WTC11 (cell line): ENCODE measurements around the gene EXOC4. TPM values are rescaled to one million over a fixed set of nuclear protein-coding genes. Genes with fewer than 3 reads are reported as not detected.

ENCODE experiments used
- ATAC-seq: fragments of 200-7000 bp; cut with Tn5 transposase; 2 replicates; pipeline ENCODE4 v1.10.0; 2021; ENCODE audit warnings: mild to moderate bottlenecking, moderate library complexity
- CTCF ChIA-PET: fragments of 300-600 bp; sonication (Branson Sonifier 250); formaldehyde crosslinking; loops from one replicate; lab custom pipeline; 2021; ENCODE audit warnings: antibody characterized with exemption; lab: Charles Lee
- POLR2A ChIA-PET: fragments of 350-600 bp; sonication (Branson Sonifier 250); formaldehyde crosslinking; loops from one replicate; lab custom pipeline; 2021; ENCODE audit warnings: antibody characterized with exemption; lab: Charles Lee
- DNase-seq: peaks from one replicate; pipeline ENCODE4 v3.0.0; 2021; ENCODE audit warnings: low spot score
- H3K27ac Mint-ChIP-seq: 2 replicates; pipeline ENCODE4 v1.8.0; 2021; ENCODE audit warnings: mixed read lengths
- H3K27me3 Mint-ChIP-seq: 2 replicates; pipeline ENCODE4 v1.8.0; 2021; ENCODE audit warnings: low read depth, mild to moderate bottlenecking, moderate library complexity, mixed read lengths
- H3K36me3 Mint-ChIP-seq: 2 replicates; pipeline ENCODE4 v1.8.0; 2021; ENCODE audit warnings: mixed read lengths
- H3K4me1 Mint-ChIP-seq: 2 replicates; pipeline ENCODE4 v1.8.0; 2022; ENCODE audit warnings: mixed read lengths
- H3K4me3 Mint-ChIP-seq: 2 replicates; pipeline ENCODE4 v1.8.0; 2021; ENCODE audit warnings: mild to moderate bottlenecking, moderate library complexity, mixed read lengths
- H3K9me3 Mint-ChIP-seq: 2 replicates; pipeline ENCODE4 v1.8.0; 2021; ENCODE audit warnings: mixed read lengths
- AFF4 ChIP-seq: sonication (generic); formaldehyde crosslinking; IDR thresholded peaks from 2 replicates; pipeline ENCODE4 v1.8.1; 2023; ENCODE audit warnings: mild to moderate bottlenecking, missing genetic modification reagents, borderline replicate concordance
- ETV6 ChIP-seq: sonication (generic); formaldehyde crosslinking; IDR thresholded peaks from 2 replicates; pipeline ENCODE4 v1.8.1; 2022; ENCODE audit warnings: mild to moderate bottlenecking, missing genetic modification reagents
- FOXJ3 ChIP-seq: sonication (generic); formaldehyde crosslinking; IDR thresholded peaks from 2 replicates; pipeline ENCODE4 v1.9.0; 2021; ENCODE audit warnings: missing genetic modification reagents, mild to moderate bottlenecking, borderline replicate concordance
- FOXP1 ChIP-seq: sonication (generic); formaldehyde crosslinking; IDR thresholded peaks from 2 replicates; pipeline ENCODE4 v1.8.0; 2022; ENCODE audit warnings: missing genetic modification reagents, mild to moderate bottlenecking, moderate library complexity, borderline replicate concordance
- JUN ChIP-seq: sonication (generic); formaldehyde crosslinking; IDR thresholded peaks from 2 replicates; pipeline ENCODE4 v1.8.0; 2023; ENCODE audit warnings: mild to moderate bottlenecking, missing genetic modification reagents
- NFYB ChIP-seq: sonication (generic); formaldehyde crosslinking; conservative IDR thresholded peaks from 2 replicates; pipeline ENCODE4 v1.8.0; 2022; ENCODE audit warnings: low read depth, missing genetic modification reagents
- NR2C2 ChIP-seq: sonication (generic); formaldehyde crosslinking; IDR thresholded peaks from 2 replicates; pipeline ENCODE4 v1.8.0; 2022; ENCODE audit warnings: mild to moderate bottlenecking, missing genetic modification reagents
- RORB ChIP-seq: fragments of 250-450 bp; sonication (Bioruptor Pico); IDR thresholded peaks from 2 replicates; pipeline ENCODE4 v1.9.0; 2021; ENCODE audit warnings: mild to moderate bottlenecking
- SMAD4 ChIP-seq: sonication (generic); formaldehyde crosslinking; IDR thresholded peaks from 2 replicates; pipeline ENCODE4 v1.8.0; 2022; ENCODE audit warnings: mild to moderate bottlenecking, missing genetic modification reagents
- SOX15 ChIP-seq: fragments of 250-450 bp; sonication (Bioruptor Pico); IDR thresholded peaks from 2 replicates; pipeline ENCODE4 v1.9.0; 2021; ENCODE audit warnings: mild to moderate bottlenecking
- SP1 ChIP-seq: sonication (generic); formaldehyde crosslinking; conservative IDR thresholded peaks from 2 replicates; pipeline ENCODE4 v1.8.1; 2022; ENCODE audit warnings: missing genetic modification reagents
- TCF7 ChIP-seq: sonication (generic); formaldehyde crosslinking; IDR thresholded peaks from 2 replicates; pipeline ENCODE4 v1.8.0; 2022; ENCODE audit warnings: mild to moderate bottlenecking, low read depth, missing genetic modification reagents, moderate library complexity
- TEAD1 ChIP-seq: sonication (generic); formaldehyde crosslinking; IDR thresholded peaks from 2 replicates; pipeline ENCODE4 v1.8.0; 2022; ENCODE audit warnings: mild to moderate bottlenecking, missing genetic modification reagents
- TEAD4 ChIP-seq: sonication (generic); formaldehyde crosslinking; IDR thresholded peaks from 2 replicates; pipeline ENCODE4 v1.8.0; 2022; ENCODE audit warnings: mild to moderate bottlenecking, missing genetic modification reagents
- ZMAT4 ChIP-seq: fragments of 250-450 bp; sonication (Bioruptor Pico); IDR thresholded peaks from 2 replicates; pipeline ENCODE4 v1.9.0; 2021; ENCODE audit warnings: mild to moderate bottlenecking
- ZNF121 ChIP-seq: sonication (generic); formaldehyde crosslinking; IDR thresholded peaks from 2 replicates; pipeline ENCODE4 v1.8.0; 2023; ENCODE audit warnings: missing genetic modification reagents
- ZNF423 ChIP-seq: fragments of 250-450 bp; sonication (Bioruptor Pico); IDR thresholded peaks from 2 replicates; pipeline ENCODE4 v2.1.2; 2022; ENCODE audit warnings: mild to moderate bottlenecking, moderate library complexity
- ZNF671 ChIP-seq: fragments of 250-450 bp; sonication (Bioruptor Pico); IDR thresholded peaks from 2 replicates; pipeline ENCODE4 v1.8.0; 2021; ENCODE audit warnings: mild to moderate bottlenecking
- total RNA-seq: library from RNA; stranded (reverse); gene quantifications from 3 replicates; pipeline ENCODE4 v1.2.3, GENCODE V29; 2021
- TF ChIP-seq, protein P1 (sequence below): sonication (generic); formaldehyde crosslinking; IDR thresholded peaks from 2 replicates; pipeline ENCODE4 v1.8.1; 2023; ENCODE audit warnings: mild to moderate bottlenecking, missing genetic modification reagents
- TF ChIP-seq, protein P2 (sequence below): sonication (generic); formaldehyde crosslinking; IDR thresholded peaks from 2 replicates; pipeline ENCODE4 v1.8.0; 2022; ENCODE audit warnings: mild to moderate bottlenecking, missing genetic modification reagents
- TF ChIP-seq, protein P3 (sequence below): sonication (generic); formaldehyde crosslinking; IDR thresholded peaks from 2 replicates; pipeline ENCODE4 v1.8.0; 2022; ENCODE audit warnings: mild to moderate bottlenecking, missing genetic modification reagents
- TF ChIP-seq, protein P4 (sequence below): sonication (generic); formaldehyde crosslinking; IDR thresholded peaks from 2 replicates; pipeline ENCODE4 v1.8.1; 2023; ENCODE audit warnings: mild to moderate bottlenecking, missing genetic modification reagents
- TF ChIP-seq, protein P5 (sequence below): sonication (generic); formaldehyde crosslinking; IDR thresholded peaks from 2 replicates; pipeline ENCODE4 v1.8.0; 2022; ENCODE audit warnings: mild to moderate bottlenecking, missing genetic modification reagents

The EXOC4 gene
- total RNA-seq, 1 experiment from 2014 or later = 62.0 TPM

DNA sequence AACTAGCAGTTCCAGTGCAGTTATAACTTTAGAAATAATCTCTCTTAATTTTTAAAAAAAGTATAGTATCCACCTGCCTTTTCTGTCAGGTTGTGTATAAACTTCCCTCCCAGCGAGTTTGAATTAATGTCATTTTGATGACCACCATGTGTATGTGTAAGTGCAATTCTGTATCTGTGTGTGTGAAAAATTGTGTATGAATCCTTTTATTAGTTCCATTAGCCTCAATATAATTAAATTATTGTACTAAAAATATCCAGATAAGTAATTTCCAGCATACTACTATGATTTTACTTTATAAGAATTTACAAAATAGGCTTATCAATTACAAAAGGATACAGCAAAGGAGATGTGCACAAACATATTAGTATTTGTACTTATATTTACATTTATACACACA, 453.1 kb downstream of the EXOC4 start:
- Mint-ChIP-seq H3K27ac (no peak overlapping the region), H3K4me3 (no peak overlapping the region), H3K4me1 (no peaks in the 10 kb centered on the region; the same call in 1 of the 2 replicates), H3K9me3 (no peaks in the 10 kb centered on the region), H3K36me3 (no peaks in the 10 kb centered on the region), H3K27me3 (no peaks in the 10 kb centered on the region)
- TF ChIP-seq FOXP1 (CRISPR knock-in tag) (no peak), ZNF671 (CRISPR knock-in tag) (no peak), ZMAT4 (no peak), SP1 (CRISPR knock-in tag) (no peak), ZNF423 (no peak), JUN (CRISPR knock-in tag) (no peak), FOXJ3 (no peak), NR2C2 (CRISPR knock-in tag) (no peak), SMAD4 (CRISPR knock-in tag) (no peak), TEAD1 (no peak), TCF7 (CRISPR knock-in tag) (no peak), NFYB (no peak), TEAD4 (CRISPR knock-in tag) (no peak), RORB (CRISPR knock-in tag) (no peak), ZNF121 (CRISPR knock-in tag) (no peak), ETV6 (CRISPR knock-in tag) (no peak)
- TF ChIP-seq, protein P1, sequence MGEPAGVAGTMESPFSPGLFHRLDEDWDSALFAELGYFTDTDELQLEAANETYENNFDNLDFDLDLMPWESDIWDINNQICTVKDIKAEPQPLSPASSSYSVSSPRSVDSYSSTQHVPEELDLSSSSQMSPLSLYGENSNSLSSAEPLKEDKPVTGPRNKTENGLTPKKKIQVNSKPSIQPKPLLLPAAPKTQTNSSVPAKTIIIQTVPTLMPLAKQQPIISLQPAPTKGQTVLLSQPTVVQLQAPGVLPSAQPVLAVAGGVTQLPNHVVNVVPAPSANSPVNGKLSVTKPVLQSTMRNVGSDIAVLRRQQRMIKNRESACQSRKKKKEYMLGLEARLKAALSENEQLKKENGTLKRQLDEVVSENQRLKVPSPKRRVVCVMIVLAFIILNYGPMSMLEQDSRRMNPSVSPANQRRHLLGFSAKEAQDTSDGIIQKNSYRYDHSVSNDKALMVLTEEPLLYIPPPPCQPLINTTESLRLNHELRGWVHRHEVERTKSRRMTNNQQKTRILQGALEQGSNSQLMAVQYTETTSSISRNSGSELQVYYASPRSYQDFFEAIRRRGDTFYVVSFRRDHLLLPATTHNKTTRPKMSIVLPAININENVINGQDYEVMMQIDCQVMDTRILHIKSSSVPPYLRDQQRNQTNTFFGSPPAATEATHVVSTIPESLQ = no peak
- TF ChIP-seq, protein P2, sequence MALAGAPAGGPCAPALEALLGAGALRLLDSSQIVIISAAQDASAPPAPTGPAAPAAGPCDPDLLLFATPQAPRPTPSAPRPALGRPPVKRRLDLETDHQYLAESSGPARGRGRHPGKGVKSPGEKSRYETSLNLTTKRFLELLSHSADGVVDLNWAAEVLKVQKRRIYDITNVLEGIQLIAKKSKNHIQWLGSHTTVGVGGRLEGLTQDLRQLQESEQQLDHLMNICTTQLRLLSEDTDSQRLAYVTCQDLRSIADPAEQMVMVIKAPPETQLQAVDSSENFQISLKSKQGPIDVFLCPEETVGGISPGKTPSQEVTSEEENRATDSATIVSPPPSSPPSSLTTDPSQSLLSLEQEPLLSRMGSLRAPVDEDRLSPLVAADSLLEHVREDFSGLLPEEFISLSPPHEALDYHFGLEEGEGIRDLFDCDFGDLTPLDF (CRISPR knock-in tag) = no peak
- TF ChIP-seq, protein P3, sequence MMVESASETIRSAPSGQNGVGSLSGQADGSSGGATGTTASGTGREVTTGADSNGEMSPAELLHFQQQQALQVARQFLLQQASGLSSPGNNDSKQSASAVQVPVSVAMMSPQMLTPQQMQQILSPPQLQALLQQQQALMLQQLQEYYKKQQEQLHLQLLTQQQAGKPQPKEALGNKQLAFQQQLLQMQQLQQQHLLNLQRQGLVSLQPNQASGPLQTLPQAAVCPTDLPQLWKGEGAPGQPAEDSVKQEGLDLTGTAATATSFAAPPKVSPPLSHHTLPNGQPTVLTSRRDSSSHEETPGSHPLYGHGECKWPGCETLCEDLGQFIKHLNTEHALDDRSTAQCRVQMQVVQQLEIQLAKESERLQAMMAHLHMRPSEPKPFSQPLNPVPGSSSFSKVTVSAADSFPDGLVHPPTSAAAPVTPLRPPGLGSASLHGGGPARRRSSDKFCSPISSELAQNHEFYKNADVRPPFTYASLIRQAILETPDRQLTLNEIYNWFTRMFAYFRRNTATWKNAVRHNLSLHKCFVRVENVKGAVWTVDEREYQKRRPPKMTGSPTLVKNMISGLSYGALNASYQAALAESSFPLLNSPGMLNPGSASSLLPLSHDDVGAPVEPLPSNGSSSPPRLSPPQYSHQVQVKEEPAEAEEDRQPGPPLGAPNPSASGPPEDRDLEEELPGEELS (CRISPR knock-in tag) = no peak
- TF ChIP-seq, protein P4, sequence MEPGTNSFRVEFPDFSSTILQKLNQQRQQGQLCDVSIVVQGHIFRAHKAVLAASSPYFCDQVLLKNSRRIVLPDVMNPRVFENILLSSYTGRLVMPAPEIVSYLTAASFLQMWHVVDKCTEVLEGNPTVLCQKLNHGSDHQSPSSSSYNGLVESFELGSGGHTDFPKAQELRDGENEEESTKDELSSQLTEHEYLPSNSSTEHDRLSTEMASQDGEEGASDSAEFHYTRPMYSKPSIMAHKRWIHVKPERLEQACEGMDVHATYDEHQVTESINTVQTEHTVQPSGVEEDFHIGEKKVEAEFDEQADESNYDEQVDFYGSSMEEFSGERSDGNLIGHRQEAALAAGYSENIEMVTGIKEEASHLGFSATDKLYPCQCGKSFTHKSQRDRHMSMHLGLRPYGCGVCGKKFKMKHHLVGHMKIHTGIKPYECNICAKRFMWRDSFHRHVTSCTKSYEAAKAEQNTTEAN (CRISPR knock-in tag) = no peak
- no peak for ATAC-seq
- DNase-seq = no peak
- ChIA-PET CTCF (no interaction called here), POLR2A (no interaction called here)

GRCh38 chr7:133709036-133709880, 456.4 kb downstream of the EXOC4 start:
- no peak for DNase-seq
- H3K4me3 Mint-ChIP-seq = no peak overlapping the region

More at GRCh38 chr7:133709036-133709880, 456.4 kb downstream of the EXOC4 start:
- TF ChIP-seq AFF4 (CRISPR knock-in tag) (no peak), FOXP1 (CRISPR knock-in tag) (no peak), SOX15 (CRISPR knock-in tag) (no peak), ZNF671 (CRISPR knock-in tag) (no peak)
- TF ChIP-seq, protein P5, sequence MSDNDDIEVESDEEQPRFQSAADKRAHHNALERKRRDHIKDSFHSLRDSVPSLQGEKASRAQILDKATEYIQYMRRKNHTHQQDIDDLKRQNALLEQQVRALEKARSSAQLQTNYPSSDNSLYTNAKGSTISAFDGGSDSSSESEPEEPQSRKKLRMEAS (CRISPR knock-in tag) = no peak
- TF ChIP-seq, all 79 proteins: peak for 0
- ATAC-seq = no peak
- POLR2A ChIA-PET = no interaction called here
- H3K4me1 Mint-ChIP-seq = peaks cover 2% of the 10 kb centered on the region; the same call in 1 of the 2 replicates
- no peaks in the 10 kb centered on the region for H3K27me3 Mint-ChIP-seq
- H3K36me3 Mint-ChIP-seq = no peaks in the 10 kb centered on the region
- H3K9me3 Mint-ChIP-seq = no peaks in the 10 kb centered on the region
- CTCF ChIA-PET = no interaction called here
- H3K27ac Mint-ChIP-seq = no peak overlapping the region
